ENCODE measurements around the gene ST6GALNAC1. TPM values are rescaled to one million over a fixed set of nuclear protein-coding genes. Genes with fewer than 3 reads are reported as not detected.
"Not testable (repeated sequence)": the region's sequence is repeated elsewhere in the genome, so short reads cannot be mapped to it uniquely, and the experiment has no call there.

The ST6GALNAC1 gene
- total and polyA plus RNA-seq, 2 donors from 2014 or later, result 0.31 TPM; not detected in 1

DNA sequence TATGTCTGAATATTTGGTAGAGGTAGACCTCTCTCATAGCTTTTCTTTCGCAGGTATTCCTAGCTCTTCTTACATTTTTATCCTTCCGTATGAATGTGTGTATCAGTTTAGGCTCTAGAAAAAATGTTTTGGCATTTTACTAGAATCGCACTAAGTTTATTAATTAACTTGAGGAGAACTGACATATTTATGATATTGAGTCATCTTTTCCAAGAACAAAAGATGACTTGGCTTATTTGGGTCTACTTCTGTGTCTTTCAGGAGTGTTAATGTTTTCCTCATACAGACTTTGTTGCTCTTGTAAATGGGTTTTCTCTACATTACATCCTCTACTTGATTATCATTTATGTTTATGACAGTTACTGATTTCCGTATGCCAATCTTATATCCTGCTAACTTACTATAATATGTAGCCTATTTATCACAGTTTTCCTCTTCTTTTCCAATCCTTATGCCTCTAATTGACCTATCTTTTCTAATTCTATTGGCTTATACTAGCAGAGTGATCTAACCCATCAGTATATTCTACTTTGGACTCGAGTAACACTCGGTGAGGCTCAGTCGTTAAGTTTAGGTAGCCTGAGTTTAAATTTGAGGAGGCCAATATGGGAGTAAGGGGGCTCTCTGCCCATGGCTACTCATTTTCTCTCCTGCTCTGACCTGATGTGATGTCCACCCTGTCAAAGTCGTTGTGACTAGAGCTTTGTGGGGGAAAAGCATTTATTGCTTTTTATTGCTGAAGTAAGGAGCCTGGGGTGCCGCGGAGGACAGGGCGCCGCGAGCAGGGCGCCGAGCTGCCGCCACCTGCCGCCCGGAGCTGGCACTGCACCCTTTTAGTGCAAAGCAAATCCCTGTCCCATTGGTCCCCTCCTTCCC, 20.0 kb downstream of the ST6GALNAC1 start:
- Histone ChIP-seq H3K36me3 (ENCODE audit: control insufficient read depth in 2 of 3, insufficient read depth in 3 of 3, low read length in 3 of 3) (no peaks in the 10 kb centered on the region), H3K9me3 (ENCODE audit: control insufficient read depth in 2 of 3, insufficient read depth in 1 of 3, low read length in 3 of 3) (no peaks in the 10 kb centered on the region), H3K4me1 (ENCODE audit: control insufficient read depth in 2 of 3, insufficient read depth in 2 of 3, low read depth in 1 of 3, low read length in 3 of 3) (peaks cover 0 to 7% (median 3%) of the 10 kb centered on the region in 3 donors), H3K4me3 (ENCODE audit: low read length in 3 of 3) (no peak overlapping the region), H3K9ac (ENCODE audit: low read length in 3 of 3) (no peak overlapping the region), H3K27me3 (ENCODE audit: control insufficient read depth, insufficient read depth, low read length) (no peaks in the 10 kb centered on the region), H3K27ac (ENCODE audit: low read depth in 2 of 2, low read length in 2 of 2) (no peak overlapping the region)
- DNase-seq (peak; percentile 66 to 91 (median 79)), FAIRE-seq (peak; percentile 55)
- TF ChIP-seq, protein P1, sequence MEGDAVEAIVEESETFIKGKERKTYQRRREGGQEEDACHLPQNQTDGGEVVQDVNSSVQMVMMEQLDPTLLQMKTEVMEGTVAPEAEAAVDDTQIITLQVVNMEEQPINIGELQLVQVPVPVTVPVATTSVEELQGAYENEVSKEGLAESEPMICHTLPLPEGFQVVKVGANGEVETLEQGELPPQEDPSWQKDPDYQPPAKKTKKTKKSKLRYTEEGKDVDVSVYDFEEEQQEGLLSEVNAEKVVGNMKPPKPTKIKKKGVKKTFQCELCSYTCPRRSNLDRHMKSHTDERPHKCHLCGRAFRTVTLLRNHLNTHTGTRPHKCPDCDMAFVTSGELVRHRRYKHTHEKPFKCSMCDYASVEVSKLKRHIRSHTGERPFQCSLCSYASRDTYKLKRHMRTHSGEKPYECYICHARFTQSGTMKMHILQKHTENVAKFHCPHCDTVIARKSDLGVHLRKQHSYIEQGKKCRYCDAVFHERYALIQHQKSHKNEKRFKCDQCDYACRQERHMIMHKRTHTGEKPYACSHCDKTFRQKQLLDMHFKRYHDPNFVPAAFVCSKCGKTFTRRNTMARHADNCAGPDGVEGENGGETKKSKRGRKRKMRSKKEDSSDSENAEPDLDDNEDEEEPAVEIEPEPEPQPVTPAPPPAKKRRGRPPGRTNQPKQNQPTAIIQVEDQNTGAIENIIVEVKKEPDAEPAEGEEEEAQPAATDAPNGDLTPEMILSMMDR (IDR thresholded peaks at IDR 0.05; ENCODE audit: borderline replicate concordance, extremely low read depth, insufficient read depth), result peak; percentile 92
- intact Hi-C loops (cut with DNase I), result no loop called here

DNA sequence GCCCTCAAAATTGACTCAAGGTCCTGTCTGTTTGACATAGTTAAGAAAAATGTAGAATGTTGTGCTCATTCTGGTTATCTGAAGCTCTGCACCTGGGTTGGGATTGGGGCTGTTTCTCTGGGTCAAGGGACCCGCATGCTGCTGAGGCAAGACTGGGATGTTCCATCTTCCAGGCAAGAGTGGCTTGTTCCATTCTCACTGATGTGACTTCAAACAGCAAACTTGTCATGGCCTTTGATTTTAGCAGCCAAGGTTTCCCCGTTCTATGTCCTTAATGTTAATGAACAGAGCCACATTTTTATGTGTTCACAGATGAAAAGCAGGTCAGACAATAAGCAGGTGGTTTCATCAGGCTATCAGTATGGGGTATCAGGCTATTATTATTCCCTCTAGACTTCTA, 25.7 kb downstream of the ST6GALNAC1 start:
- Histone ChIP-seq H3K4me1 (ENCODE audit: control insufficient read depth in 2 of 3, insufficient read depth in 2 of 3, low read depth in 1 of 3, low read length in 3 of 3) (peaks cover 0 to 1% (median 0%) of the 10 kb centered on the region in 3 donors), H3K27ac (ENCODE audit: low read depth in 2 of 2, low read length in 2 of 2) (no peak overlapping the region), H3K4me3 (ENCODE audit: low read length in 3 of 3) (no peak overlapping the region), H3K27me3 (ENCODE audit: control insufficient read depth, insufficient read depth, low read length) (no peaks in the 10 kb centered on the region), H3K36me3 (ENCODE audit: control insufficient read depth in 2 of 3, insufficient read depth in 3 of 3, low read length in 3 of 3) (no peaks in the 10 kb centered on the region), H3K9me3 (ENCODE audit: control insufficient read depth in 2 of 3, insufficient read depth in 1 of 3, low read length in 3 of 3) (no peaks in the 10 kb centered on the region), H3K9ac (ENCODE audit: low read length in 3 of 3) (no peak overlapping the region)
- intact Hi-C loops (cut with DNase I), result no loop called here
- TF ChIP-seq, protein P1 (IDR thresholded peaks at IDR 0.05; ENCODE audit: borderline replicate concordance, extremely low read depth, insufficient read depth), result no peak
- DNase-seq (no peak), FAIRE-seq (no peak)

DNA sequence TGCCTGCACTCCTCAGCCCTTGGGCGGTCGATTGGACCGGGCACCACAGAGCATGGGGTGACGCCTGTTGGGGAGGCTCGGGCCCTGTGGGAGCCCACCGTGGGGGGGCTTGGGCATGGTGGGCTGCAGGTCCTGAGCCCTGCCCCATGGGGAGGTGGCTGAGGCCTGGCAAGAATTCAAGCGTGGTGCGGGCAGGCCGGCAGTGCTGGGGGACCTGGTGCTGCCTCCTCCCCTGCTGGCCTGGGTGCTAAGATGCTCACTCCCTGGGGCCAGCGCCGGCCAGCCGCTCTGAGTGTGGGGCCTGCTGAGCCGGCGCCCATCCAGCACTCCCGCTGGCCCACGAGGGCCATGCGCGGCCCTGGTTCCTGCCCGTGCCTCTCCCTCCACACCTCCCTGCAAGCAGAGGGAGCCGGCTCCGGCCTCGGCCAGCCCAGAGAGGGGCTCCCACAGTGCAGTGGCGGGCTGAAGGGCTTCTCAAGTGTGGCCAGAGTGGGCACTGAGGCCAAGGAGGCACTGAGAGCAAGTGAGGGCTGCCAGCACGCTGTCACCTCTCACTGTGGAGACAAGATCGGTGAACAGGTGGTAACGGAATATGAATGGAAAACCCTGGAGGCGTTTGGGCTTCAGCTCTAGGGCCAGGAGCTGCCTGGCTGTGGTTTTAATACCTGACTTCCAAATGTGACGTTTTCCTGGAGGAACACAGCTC, 28.5 kb downstream of the ST6GALNAC1 start:
- Histone ChIP-seq H3K9ac (ENCODE audit: low read length in 3 of 3) (no peak overlapping the region), H3K4me3 (ENCODE audit: low read length in 3 of 3) (no peak overlapping the region), H3K27ac (ENCODE audit: low read depth in 2 of 2, low read length in 2 of 2) (no peak overlapping the region), H3K9me3 (ENCODE audit: control insufficient read depth in 2 of 3, insufficient read depth in 1 of 3, low read length in 3 of 3) (no peaks in the 10 kb centered on the region), H3K36me3 (ENCODE audit: control insufficient read depth in 2 of 3, insufficient read depth in 3 of 3, low read length in 3 of 3) (no peaks in the 10 kb centered on the region), H3K27me3 (ENCODE audit: control insufficient read depth, insufficient read depth, low read length) (no peaks in the 10 kb centered on the region), H3K4me1 (ENCODE audit: control insufficient read depth in 2 of 3, insufficient read depth in 2 of 3, low read depth in 1 of 3, low read length in 3 of 3) (peaks cover 0 to 4% (median 0%) of the 10 kb centered on the region in 3 donors)
- DNase-seq (peak in 1 of 5 donors; percentile 73), FAIRE-seq (no peak)
- intact Hi-C loops (cut with DNase I), result no loop called here
- TF ChIP-seq, protein P1 (IDR thresholded peaks at IDR 0.05; ENCODE audit: borderline replicate concordance, extremely low read depth, insufficient read depth), result no peak

DNA sequence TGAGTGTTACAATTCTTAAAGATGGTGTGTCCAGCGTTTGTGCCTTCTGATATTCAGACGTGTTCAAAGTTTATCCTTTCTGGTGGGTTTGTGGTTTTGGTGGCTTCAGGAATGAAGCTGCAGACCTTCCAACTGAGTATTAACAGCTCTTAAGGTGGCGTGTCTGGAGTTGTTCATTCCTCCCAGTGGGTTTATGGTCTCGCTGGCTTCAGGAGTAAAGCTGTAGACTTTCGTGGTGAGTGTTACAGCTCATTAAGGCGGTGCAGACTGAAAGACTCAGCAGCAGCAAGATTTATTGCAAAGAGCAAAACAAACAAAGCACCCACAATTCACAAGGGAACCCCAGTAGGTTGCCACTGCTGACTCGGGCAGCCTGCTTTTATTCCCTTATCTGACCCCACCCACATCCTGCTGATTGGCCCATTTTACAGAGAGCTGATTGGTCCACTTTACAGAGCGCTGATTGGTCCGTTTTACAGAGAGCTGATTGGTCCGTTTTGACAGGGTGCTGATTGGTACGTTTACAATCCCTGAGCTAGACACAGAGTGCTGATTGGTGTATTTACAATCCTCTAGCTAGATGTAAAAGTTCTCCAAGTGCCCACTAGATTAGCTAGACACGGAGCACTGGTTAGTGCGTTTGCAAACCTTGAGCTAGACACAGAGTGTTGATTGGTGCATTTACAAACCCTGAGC, 29.3 kb downstream of the ST6GALNAC1 start:
- H3K4me3 ChIP-seq (ENCODE audit: low read length in 3 of 3); H3K36me3 ChIP-seq (ENCODE audit: control insufficient read depth in 2 of 3, insufficient read depth in 3 of 3, low read length in 3 of 3); FAIRE-seq; H3K9me3 ChIP-seq (ENCODE audit: control insufficient read depth in 2 of 3, insufficient read depth in 1 of 3, low read length in 3 of 3); DNase-seq; H3K9ac ChIP-seq (ENCODE audit: low read length in 3 of 3); intact Hi-C loops (cut with DNase I); H3K27ac ChIP-seq (ENCODE audit: low read depth in 2 of 2, low read length in 2 of 2); H3K27me3 ChIP-seq (ENCODE audit: control insufficient read depth, insufficient read depth, low read length); H3K4me1 ChIP-seq (ENCODE audit: control insufficient read depth in 2 of 3, insufficient read depth in 2 of 3, low read depth in 1 of 3, low read length in 3 of 3): not testable (repeated sequence)
